ENCODE data around the gene UNC5B. TPM values are rescaled to one million over a fixed set of nuclear protein-coding genes. Genes with fewer than 3 reads are reported as not detected.
"Not testable (repeated sequence)": the region's sequence is repeated elsewhere in the genome, so short reads cannot be mapped to it uniquely, and the experiment has no call there.

Gene UNC5B
- polyA plus RNA-seq, 3 donors from 2014 or later: 0.06 to 0.34 TPM; not detected in 1

- no peak overlapping the region for H3K4me3 Mint-ChIP-seq
- no peak for DNase-seq
- no peak overlapping the region for H3K27ac Mint-ChIP-seq
- no peaks in the 10 kb centered on the region for H3K4me1 Mint-ChIP-seq
- no peaks in the 10 kb centered on the region for H3K36me3 Mint-ChIP-seq
- H3K9me3 Mint-ChIP-seq: no peaks in the 10 kb centered on the region
- peaks cover 0 to 5% (median 2%) of the 10 kb centered on the region in 3 donors for H3K27me3 Mint-ChIP-seq (ENCODE audit: low read depth in 3 of 3)
These were observed 80.5 kb downstream of the UNC5B start for GRCh38 chr10:71292624-71293445.

GRCh38 chr10:71293446-71294084, 81.2 kb downstream of the UNC5B start:
- no peak for DNase-seq
- Mint-ChIP-seq H3K4me1 (no peaks in the 10 kb centered on the region), H3K9me3 (no peaks in the 10 kb centered on the region), H3K4me3 (no peak overlapping the region), H3K27ac (no peak overlapping the region), H3K27me3 (ENCODE audit: low read depth in 3 of 3) (peaks cover 2 to 5% (median 3%) of the 10 kb centered on the region in 3 donors), H3K36me3 (no peaks in the 10 kb centered on the region)

GRCh38 chr10:71294091-71294561, 81.8 kb downstream of the UNC5B start:
- Mint-ChIP-seq H3K27ac (no peak overlapping the region), H3K27me3 (ENCODE audit: low read depth in 3 of 3) (peaks cover 2 to 5% (median 3%) of the 10 kb centered on the region in 3 donors), H3K36me3 (no peaks in the 10 kb centered on the region), H3K9me3 (no peaks in the 10 kb centered on the region), H3K4me3 (no peak overlapping the region), H3K4me1 (no peaks in the 10 kb centered on the region)
- no peak for DNase-seq

GRCh38 chr10:71294856-71295255, 82.5 kb downstream of the UNC5B start:
- no peaks in the 10 kb centered on the region for H3K36me3 Mint-ChIP-seq
- DNase-seq: no peak
- H3K27me3 Mint-ChIP-seq (ENCODE audit: low read depth in 3 of 3): peaks cover 3 to 5% (median 3%) of the 10 kb centered on the region in 3 donors
- no peak overlapping the region for H3K4me3 Mint-ChIP-seq
- H3K9me3 Mint-ChIP-seq: no peaks in the 10 kb centered on the region
- H3K4me1 Mint-ChIP-seq: no peaks in the 10 kb centered on the region
- no peak overlapping the region for H3K27ac Mint-ChIP-seq

GRCh38 chr10:71295641-71296040, 83.3 kb downstream of the UNC5B start:
- no peaks in the 10 kb centered on the region for H3K36me3 Mint-ChIP-seq
- no peak overlapping the region for H3K27ac Mint-ChIP-seq
- H3K4me1 Mint-ChIP-seq: no peaks in the 10 kb centered on the region
- no peaks in the 10 kb centered on the region for H3K9me3 Mint-ChIP-seq
- peaks cover 4 to 5% (median 5%) of the 10 kb centered on the region in 3 donors for H3K27me3 Mint-ChIP-seq (ENCODE audit: low read depth in 3 of 3)
- H3K4me3 Mint-ChIP-seq: no peak overlapping the region
- DNase-seq: no peak

GRCh38 chr10:71296086-71296485, 83.7 kb downstream of the UNC5B start:
- Mint-ChIP-seq H3K9me3 (no peaks in the 10 kb centered on the region), H3K36me3 (no peaks in the 10 kb centered on the region), H3K4me1 (no peaks in the 10 kb centered on the region), H3K4me3 (no peak overlapping the region), H3K27me3 (ENCODE audit: low read depth in 3 of 3) (peaks cover 4 to 5% (median 5%) of the 10 kb centered on the region in 3 donors), H3K27ac (no peak overlapping the region)
- no peak for DNase-seq

GRCh38 chr10:71296811-71297210, 84.4 kb downstream of the UNC5B start:
- not testable (repeated sequence) for H3K36me3 Mint-ChIP-seq; H3K4me1 Mint-ChIP-seq; DNase-seq; H3K4me3 Mint-ChIP-seq; H3K27me3 Mint-ChIP-seq (ENCODE audit: low read depth in 3 of 3); H3K27ac Mint-ChIP-seq; H3K9me3 Mint-ChIP-seq

GRCh38 chr10:71297343-71297742, 85.0 kb downstream of the UNC5B start:
- Mint-ChIP-seq H3K4me3 (no peak overlapping the region), H3K27ac (no peak overlapping the region), H3K27me3 (ENCODE audit: low read depth in 3 of 3) (peaks cover 4 to 5% (median 5%) of the 10 kb centered on the region in 3 donors), H3K36me3 (no peaks in the 10 kb centered on the region), H3K9me3 (no peaks in the 10 kb centered on the region), H3K4me1 (no peaks in the 10 kb centered on the region)
- no peak for DNase-seq

- peaks cover 3 to 9% (median 7%) of the 10 kb centered on the region in 3 donors for H3K27me3 Mint-ChIP-seq (ENCODE audit: low read depth in 3 of 3)
- no peaks in the 10 kb centered on the region for H3K4me1 Mint-ChIP-seq
- DNase-seq: no peak
- H3K36me3 Mint-ChIP-seq: no peaks in the 10 kb centered on the region
- H3K4me3 Mint-ChIP-seq: no peak overlapping the region
- H3K9me3 Mint-ChIP-seq: no peaks in the 10 kb centered on the region
- H3K27ac Mint-ChIP-seq: no peak overlapping the region
These were observed 86.9 kb downstream of the UNC5B start for GRCh38 chr10:71299071-71299785.

- H3K27ac Mint-ChIP-seq: no peak overlapping the region
- H3K9me3 Mint-ChIP-seq: no peaks in the 10 kb centered on the region
- peaks cover 2 to 9% (median 5%) of the 10 kb centered on the region in 3 donors for H3K27me3 Mint-ChIP-seq (ENCODE audit: low read depth in 3 of 3)
- no peak overlapping the region for H3K4me3 Mint-ChIP-seq
- H3K36me3 Mint-ChIP-seq: no peaks in the 10 kb centered on the region
- no peaks in the 10 kb centered on the region for H3K4me1 Mint-ChIP-seq
- no peak for DNase-seq
These were observed 88.4 kb downstream of the UNC5B start for GRCh38 chr10:71300555-71301370.

GRCh38 chr10:71301371-71301916, 89.1 kb downstream of the UNC5B start:
- no peaks in the 10 kb centered on the region for H3K36me3 Mint-ChIP-seq
- H3K27me3 Mint-ChIP-seq (ENCODE audit: low read depth in 3 of 3): peaks cover 1 to 9% (median 5%) of the 10 kb centered on the region in 3 donors
- no peak overlapping the region for H3K4me3 Mint-ChIP-seq
- H3K4me1 Mint-ChIP-seq: no peaks in the 10 kb centered on the region
- no peaks in the 10 kb centered on the region for H3K9me3 Mint-ChIP-seq
- no peak overlapping the region for H3K27ac Mint-ChIP-seq
- DNase-seq: no peak

GRCh38 chr10:71302451-71302850, 90.1 kb downstream of the UNC5B start:
- Mint-ChIP-seq H3K27me3 (ENCODE audit: low read depth in 3 of 3) (peaks cover 0 to 9% (median 5%) of the 10 kb centered on the region in 3 donors), H3K4me3 (no peak overlapping the region), H3K4me1 (no peaks in the 10 kb centered on the region), H3K36me3 (no peaks in the 10 kb centered on the region), H3K9me3 (no peaks in the 10 kb centered on the region), H3K27ac (no peak overlapping the region)
- DNase-seq: no peak

- Mint-ChIP-seq H3K4me3 (no peak overlapping the region), H3K9me3 (no peaks in the 10 kb centered on the region), H3K27me3 (ENCODE audit: low read depth in 3 of 3) (peaks cover 1 to 7% (median 5%) of the 10 kb centered on the region in 3 donors), H3K4me1 (no peaks in the 10 kb centered on the region), H3K36me3 (no peaks in the 10 kb centered on the region), H3K27ac (no peak overlapping the region)
- peak; percentile 13 to 26 (median 16) for DNase-seq
These were observed 90.7 kb downstream of the UNC5B start for GRCh38 chr10:71302874-71303568.
